ENCODE data around the gene PCSK4. TPM values are rescaled to one million over a fixed set of nuclear protein-coding genes. Genes with fewer than 3 reads are reported as not detected.

Gene PCSK4
- total and polyA plus RNA-seq, 9 of the 15 experiments (the other 6 are each of a cell fraction or from before 2014, with no cell fraction given): 0.01 to 9.1 (median 2.1) TPM; not detected in 1

DNA sequence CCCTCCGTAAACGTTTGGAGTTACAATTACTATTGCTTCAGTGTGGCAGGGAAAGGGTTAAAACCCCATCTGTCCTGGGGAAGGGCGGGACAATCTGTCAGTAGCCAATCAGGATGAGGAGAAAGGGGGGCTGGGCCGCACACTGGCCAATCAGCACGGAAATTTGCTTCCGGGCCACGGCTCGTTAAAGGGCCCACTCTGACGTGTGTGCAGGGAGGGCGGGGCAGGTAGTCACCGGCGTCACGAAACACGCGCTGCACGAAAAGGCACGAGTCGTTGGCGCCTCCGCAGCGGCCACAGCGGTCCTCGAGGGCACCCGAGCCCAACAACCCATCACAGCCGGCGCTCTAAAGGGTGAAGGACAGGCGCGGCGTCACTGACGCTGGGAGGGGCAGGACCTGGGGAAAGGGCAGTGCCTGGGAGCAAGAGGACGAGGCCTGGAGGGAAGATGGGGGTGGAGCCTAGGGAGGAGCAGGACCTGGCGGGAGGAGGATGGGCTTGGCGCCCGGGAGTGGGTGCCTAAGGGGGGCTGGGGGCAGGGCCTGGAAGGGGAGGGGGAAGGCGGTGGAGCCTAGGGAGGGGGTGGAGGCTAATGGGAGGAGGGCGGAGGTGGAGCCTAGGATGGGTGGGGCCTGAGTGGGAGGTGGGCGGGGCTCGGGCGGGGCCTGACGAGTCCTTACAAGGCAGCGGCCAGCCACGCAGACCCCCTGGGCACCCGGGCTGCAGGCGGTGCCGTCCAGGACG is 17.8 kb upstream of the PCSK4 start (continued):
- no peak for TF ChIP-seq NCOA1 (IDR thresholded peaks at IDR 0.05; ENCODE audit: low read depth)
- no peak for TF ChIP-seq PURB (CRISPR knock-in tag; IDR thresholded peaks at IDR 0.05; ENCODE audit: low read depth)
- peak; percentile 78 for TF ChIP-seq MYC (IDR thresholded peaks at IDR 0.05; ENCODE audit: low read depth, low read length)
- no peak for TF ChIP-seq MYC (CRISPR knock-in tag; IDR thresholded peaks at IDR 0.05; ENCODE audit: borderline replicate concordance, low read depth)
- TF ChIP-seq, protein P1, sequence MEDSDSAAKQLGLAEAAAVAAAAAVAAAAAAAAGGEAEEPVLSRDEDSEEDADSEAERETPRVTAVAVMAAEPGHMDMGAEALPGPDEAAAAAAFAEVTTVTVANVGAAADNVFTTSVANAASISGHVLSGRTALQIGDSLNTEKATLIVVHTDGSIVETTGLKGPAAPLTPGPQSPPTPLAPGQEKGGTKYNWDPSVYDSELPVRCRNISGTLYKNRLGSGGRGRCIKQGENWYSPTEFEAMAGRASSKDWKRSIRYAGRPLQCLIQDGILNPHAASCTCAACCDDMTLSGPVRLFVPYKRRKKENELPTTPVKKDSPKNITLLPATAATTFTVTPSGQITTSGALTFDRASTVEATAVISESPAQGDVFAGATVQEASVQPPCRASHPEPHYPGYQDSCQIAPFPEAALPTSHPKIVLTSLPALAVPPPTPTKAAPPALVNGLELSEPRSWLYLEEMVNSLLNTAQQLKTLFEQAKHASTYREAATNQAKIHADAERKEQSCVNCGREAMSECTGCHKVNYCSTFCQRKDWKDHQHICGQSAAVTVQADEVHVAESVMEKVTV (CRISPR knock-in tag; IDR thresholded peaks at IDR 0.05): no peak
- no peak for TF ChIP-seq STAG1 (CRISPR knock-in tag; IDR thresholded peaks at IDR 0.05; ENCODE audit: borderline replicate concordance)
- no peak for TF ChIP-seq CCAR2 (IDR thresholded peaks at IDR 0.05; ENCODE audit: low read depth, low read length)
- TF ChIP-seq, protein P2, sequence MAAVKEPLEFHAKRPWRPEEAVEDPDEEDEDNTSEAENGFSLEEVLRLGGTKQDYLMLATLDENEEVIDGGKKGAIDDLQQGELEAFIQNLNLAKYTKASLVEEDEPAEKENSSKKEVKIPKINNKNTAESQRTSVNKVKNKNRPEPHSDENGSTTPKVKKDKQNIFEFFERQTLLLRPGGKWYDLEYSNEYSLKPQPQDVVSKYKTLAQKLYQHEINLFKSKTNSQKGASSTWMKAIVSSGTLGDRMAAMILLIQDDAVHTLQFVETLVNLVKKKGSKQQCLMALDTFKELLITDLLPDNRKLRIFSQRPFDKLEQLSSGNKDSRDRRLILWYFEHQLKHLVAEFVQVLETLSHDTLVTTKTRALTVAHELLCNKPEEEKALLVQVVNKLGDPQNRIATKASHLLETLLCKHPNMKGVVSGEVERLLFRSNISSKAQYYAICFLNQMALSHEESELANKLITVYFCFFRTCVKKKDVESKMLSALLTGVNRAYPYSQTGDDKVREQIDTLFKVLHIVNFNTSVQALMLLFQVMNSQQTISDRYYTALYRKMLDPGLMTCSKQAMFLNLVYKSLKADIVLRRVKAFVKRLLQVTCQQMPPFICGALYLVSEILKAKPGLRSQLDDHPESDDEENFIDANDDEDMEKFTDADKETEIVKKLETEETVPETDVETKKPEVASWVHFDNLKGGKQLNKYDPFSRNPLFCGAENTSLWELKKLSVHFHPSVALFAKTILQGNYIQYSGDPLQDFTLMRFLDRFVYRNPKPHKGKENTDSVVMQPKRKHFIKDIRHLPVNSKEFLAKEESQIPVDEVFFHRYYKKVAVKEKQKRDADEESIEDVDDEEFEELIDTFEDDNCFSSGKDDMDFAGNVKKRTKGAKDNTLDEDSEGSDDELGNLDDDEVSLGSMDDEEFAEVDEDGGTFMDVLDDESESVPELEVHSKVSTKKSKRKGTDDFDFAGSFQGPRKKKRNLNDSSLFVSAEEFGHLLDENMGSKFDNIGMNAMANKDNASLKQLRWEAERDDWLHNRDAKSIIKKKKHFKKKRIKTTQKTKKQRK (IDR thresholded peaks at IDR 0.05; ENCODE audit: borderline replicate concordance, low read depth, low read length): 0 out of 2 replicates have a peak, but pooled peaks have one; percentile 35
- TF ChIP-seq ZNF77 (CRISPR knock-in tag; IDR thresholded peaks at IDR 0.05): no peak
- TF ChIP-seq, protein P3, sequence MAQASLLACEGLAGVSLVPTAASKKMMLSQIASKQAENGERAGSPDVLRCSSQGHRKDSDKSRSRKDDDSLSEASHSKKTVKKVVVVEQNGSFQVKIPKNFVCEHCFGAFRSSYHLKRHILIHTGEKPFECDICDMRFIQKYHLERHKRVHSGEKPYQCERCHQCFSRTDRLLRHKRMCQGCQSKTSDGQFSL (CRISPR knock-in tag; IDR thresholded peaks at IDR 0.05): peak; percentile 36; the same call in 1 of the 2 replicates
- TF ChIP-seq, protein P3 (tag; IDR thresholded peaks at IDR 0.05): no peak
- TF ChIP-seq KHSRP (IDR thresholded peaks at IDR 0.05): no peak
- TF ChIP-seq TEAD1 (CRISPR knock-in tag; IDR thresholded peaks at IDR 0.05): 0 out of 4 replicates have a peak, but pooled peaks of 1 of the 2 experiments have one; percentile 7
- peak; percentile 66 for TF ChIP-seq HMGN3 (IDR thresholded peaks at IDR 0.05; ENCODE audit: borderline replicate concordance, extremely low read depth, insufficient read length, low read depth, low read length)
- no peak for TF ChIP-seq NFXL1 (CRISPR knock-in tag; IDR thresholded peaks at IDR 0.05)
- 0 out of 2 replicates have a peak, but pooled peaks have one; percentile 26 for TF ChIP-seq ZNF12 (CRISPR knock-in tag; IDR thresholded peaks at IDR 0.05)
- no peak for TF ChIP-seq ZZZ3 (IDR thresholded peaks at IDR 0.05)
- TF ChIP-seq, protein P4, sequence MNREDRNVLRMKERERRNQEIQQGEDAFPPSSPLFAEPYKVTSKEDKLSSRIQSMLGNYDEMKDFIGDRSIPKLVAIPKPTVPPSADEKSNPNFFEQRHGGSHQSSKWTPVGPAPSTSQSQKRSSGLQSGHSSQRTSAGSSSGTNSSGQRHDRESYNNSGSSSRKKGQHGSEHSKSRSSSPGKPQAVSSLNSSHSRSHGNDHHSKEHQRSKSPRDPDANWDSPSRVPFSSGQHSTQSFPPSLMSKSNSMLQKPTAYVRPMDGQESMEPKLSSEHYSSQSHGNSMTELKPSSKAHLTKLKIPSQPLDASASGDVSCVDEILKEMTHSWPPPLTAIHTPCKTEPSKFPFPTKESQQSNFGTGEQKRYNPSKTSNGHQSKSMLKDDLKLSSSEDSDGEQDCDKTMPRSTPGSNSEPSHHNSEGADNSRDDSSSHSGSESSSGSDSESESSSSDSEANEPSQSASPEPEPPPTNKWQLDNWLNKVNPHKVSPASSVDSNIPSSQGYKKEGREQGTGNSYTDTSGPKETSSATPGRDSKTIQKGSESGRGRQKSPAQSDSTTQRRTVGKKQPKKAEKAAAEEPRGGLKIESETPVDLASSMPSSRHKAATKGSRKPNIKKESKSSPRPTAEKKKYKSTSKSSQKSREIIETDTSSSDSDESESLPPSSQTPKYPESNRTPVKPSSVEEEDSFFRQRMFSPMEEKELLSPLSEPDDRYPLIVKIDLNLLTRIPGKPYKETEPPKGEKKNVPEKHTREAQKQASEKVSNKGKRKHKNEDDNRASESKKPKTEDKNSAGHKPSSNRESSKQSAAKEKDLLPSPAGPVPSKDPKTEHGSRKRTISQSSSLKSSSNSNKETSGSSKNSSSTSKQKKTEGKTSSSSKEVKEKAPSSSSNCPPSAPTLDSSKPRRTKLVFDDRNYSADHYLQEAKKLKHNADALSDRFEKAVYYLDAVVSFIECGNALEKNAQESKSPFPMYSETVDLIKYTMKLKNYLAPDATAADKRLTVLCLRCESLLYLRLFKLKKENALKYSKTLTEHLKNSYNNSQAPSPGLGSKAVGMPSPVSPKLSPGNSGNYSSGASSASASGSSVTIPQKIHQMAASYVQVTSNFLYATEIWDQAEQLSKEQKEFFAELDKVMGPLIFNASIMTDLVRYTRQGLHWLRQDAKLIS (CRISPR knock-in tag; IDR thresholded peaks at IDR 0.05): no peak
